ENCODE data around the gene CCL20. TPM values are rescaled to one million over a fixed set of nuclear protein-coding genes. Genes with fewer than 3 reads are reported as not detected.
"Not testable (repeated sequence)": the region's sequence is repeated elsewhere in the genome, so short reads cannot be mapped to it uniquely, and the experiment has no call there.

Gene CCL20
- total RNA-seq, 1 donor from 2014 or later = 3.2 TPM

DNA sequence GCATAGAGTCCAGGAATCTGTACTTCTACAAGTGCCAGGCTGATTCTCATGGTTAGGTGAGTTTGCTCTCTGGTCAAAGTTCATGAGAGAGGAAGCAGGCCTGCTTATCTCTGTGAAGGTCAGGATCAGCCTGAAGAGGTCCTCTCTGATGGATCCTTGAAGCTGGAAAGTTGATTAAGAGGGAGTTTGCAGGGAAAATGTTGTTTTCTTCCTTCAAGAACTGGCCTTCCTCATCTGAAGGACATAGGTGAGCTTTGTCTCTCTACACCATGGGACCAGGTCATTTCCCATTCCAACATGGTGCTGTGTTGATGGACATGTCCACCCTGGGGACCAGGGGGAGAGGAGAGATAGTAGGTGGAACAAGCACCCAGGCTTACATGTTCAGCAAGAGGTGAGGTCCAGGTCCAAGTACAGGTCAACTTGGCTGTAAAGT is 14.9 kb downstream of the CCL20 start:
- H3K4me3 Mint-ChIP-seq = no peak overlapping the region
- no peak for DNase-seq
- H3K9me3 Mint-ChIP-seq = no peaks in the 10 kb centered on the region
- intact Hi-C loops (cut with micrococcal nuclease) = no loop called here
- H3K27me3 Mint-ChIP-seq = no peaks in the 10 kb centered on the region
- H3K27ac Mint-ChIP-seq = no peak overlapping the region
- H3K4me1 Mint-ChIP-seq = peaks cover 4% of the 10 kb centered on the region
- no peaks in the 10 kb centered on the region for H3K36me3 Mint-ChIP-seq (ENCODE audit: low read depth)

GRCh38 chr2:227829337-227829736 is 15.7 kb downstream of the CCL20 start:
- intact Hi-C loops (cut with micrococcal nuclease) = no loop called here
- Mint-ChIP-seq H3K36me3 (ENCODE audit: low read depth) (no peaks in the 10 kb centered on the region), H3K4me1 (peaks cover 4% of the 10 kb centered on the region), H3K4me3 (no peak overlapping the region), H3K27me3 (no peaks in the 10 kb centered on the region), H3K27ac (no peak overlapping the region), H3K9me3 (no peaks in the 10 kb centered on the region)
- no peak for DNase-seq

- DNase-seq = no peak
- Mint-ChIP-seq H3K4me3 (no peak overlapping the region), H3K9me3 (no peaks in the 10 kb centered on the region), H3K4me1 (no peaks in the 10 kb centered on the region), H3K27me3 (no peaks in the 10 kb centered on the region), H3K36me3 (ENCODE audit: low read depth) (no peaks in the 10 kb centered on the region), H3K27ac (no peak overlapping the region)
- intact Hi-C loops (cut with micrococcal nuclease) = no loop called here
Measured at GRCh38 chr2:227834423-227834822, 20.8 kb downstream of the CCL20 start.

GRCh38 chr2:227834916-227835650 is 21.4 kb downstream of the CCL20 start:
- no peak for DNase-seq
- Mint-ChIP-seq H3K36me3 (ENCODE audit: low read depth) (no peaks in the 10 kb centered on the region), H3K4me3 (no peak overlapping the region), H3K27ac (no peak overlapping the region), H3K4me1 (no peaks in the 10 kb centered on the region), H3K27me3 (no peaks in the 10 kb centered on the region), H3K9me3 (no peaks in the 10 kb centered on the region)
- intact Hi-C loops (cut with micrococcal nuclease) = no loop called here

GRCh38 chr2:227839339-227840129 is 25.9 kb downstream of the CCL20 start:
- DNase-seq; H3K27ac Mint-ChIP-seq; H3K36me3 Mint-ChIP-seq (ENCODE audit: low read depth); intact Hi-C loops (cut with micrococcal nuclease); H3K4me1 Mint-ChIP-seq; H3K9me3 Mint-ChIP-seq; H3K27me3 Mint-ChIP-seq; H3K4me3 Mint-ChIP-seq: not testable (repeated sequence)

- Mint-ChIP-seq H3K27me3 (peaks cover 3% of the 10 kb centered on the region), H3K9me3 (no peaks in the 10 kb centered on the region), H3K4me3 (no peak overlapping the region), H3K27ac (no peak overlapping the region), H3K36me3 (ENCODE audit: low read depth) (no peaks in the 10 kb centered on the region), H3K4me1 (no peaks in the 10 kb centered on the region)
- DNase-seq = no peak
- intact Hi-C loops (cut with micrococcal nuclease) = no loop called here
Measured at GRCh38 chr2:227846831-227847230, 33.2 kb downstream of the CCL20 start.

DNA sequence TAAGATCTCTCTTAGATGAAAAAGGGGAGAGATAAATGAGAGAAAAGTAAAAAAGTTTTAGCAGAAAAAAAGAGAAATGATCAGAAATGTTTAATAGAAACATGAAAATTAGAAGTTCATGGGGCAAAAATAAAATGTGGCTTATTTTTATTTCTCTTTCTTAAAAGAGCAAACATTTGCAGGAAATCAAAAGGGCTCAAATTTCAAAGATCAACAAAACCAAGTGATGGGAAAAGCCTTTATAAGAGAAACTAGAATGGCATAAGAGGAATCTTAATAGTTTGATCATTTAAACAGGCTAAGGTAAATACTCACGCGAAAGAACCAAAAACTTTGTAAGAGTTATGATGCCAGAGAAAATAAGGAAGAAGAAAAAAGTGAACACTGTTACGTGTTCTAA is 34.5 kb downstream of the CCL20 start:
- no peak for DNase-seq
- intact Hi-C loops (cut with micrococcal nuclease) = no loop called here
- Mint-ChIP-seq H3K9me3 (no peaks in the 10 kb centered on the region), H3K27me3 (no peaks in the 10 kb centered on the region), H3K36me3 (ENCODE audit: low read depth) (no peaks in the 10 kb centered on the region), H3K4me1 (no peaks in the 10 kb centered on the region), H3K27ac (no peak overlapping the region), H3K4me3 (no peak overlapping the region)

GRCh38 chr2:227848586-227848985 is 34.9 kb downstream of the CCL20 start:
- Mint-ChIP-seq H3K4me3 (no peak overlapping the region), H3K36me3 (ENCODE audit: low read depth) (no peaks in the 10 kb centered on the region), H3K9me3 (no peaks in the 10 kb centered on the region), H3K4me1 (no peaks in the 10 kb centered on the region), H3K27ac (no peak overlapping the region), H3K27me3 (no peaks in the 10 kb centered on the region)
- no peak for DNase-seq
- intact Hi-C loops (cut with micrococcal nuclease) = no loop called here

GRCh38 chr2:227849906-227850305 is 36.3 kb downstream of the CCL20 start:
- H3K27ac Mint-ChIP-seq = no peak overlapping the region
- no peaks in the 10 kb centered on the region for H3K9me3 Mint-ChIP-seq
- H3K36me3 Mint-ChIP-seq (ENCODE audit: low read depth) = no peaks in the 10 kb centered on the region
- H3K27me3 Mint-ChIP-seq = no peaks in the 10 kb centered on the region
- no peaks in the 10 kb centered on the region for H3K4me1 Mint-ChIP-seq
- no peak for DNase-seq
- no peak overlapping the region for H3K4me3 Mint-ChIP-seq
- intact Hi-C loops (cut with micrococcal nuclease) = no loop called here

DNA sequence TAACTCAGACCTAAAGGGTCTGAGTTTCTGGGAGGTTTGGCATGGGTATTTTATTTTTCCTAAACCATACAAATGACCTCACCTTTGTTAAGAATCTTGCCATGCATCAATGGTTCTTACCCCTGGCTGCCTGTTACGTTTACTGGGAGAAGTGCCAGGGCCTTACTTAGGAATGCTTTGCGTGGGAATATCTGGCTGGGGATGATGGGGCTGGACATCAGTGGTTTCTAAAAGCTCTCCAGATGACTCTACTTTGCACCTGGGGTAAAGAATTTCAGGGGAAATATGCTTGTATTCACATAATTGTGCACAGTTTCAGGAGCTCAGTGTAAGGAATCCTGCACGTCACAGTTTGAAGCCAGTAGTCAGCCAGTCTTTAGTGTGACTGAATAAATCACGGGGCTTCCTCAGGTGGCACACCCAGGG is 39.6 kb downstream of the CCL20 start:
- no peaks in the 10 kb centered on the region for H3K36me3 Mint-ChIP-seq (ENCODE audit: low read depth)
- H3K27ac Mint-ChIP-seq = no peak overlapping the region
- intact Hi-C loops (cut with micrococcal nuclease) = no loop called here
- no peak overlapping the region for H3K4me3 Mint-ChIP-seq
- H3K9me3 Mint-ChIP-seq = no peaks in the 10 kb centered on the region
- no peaks in the 10 kb centered on the region for H3K4me1 Mint-ChIP-seq
- H3K27me3 Mint-ChIP-seq = no peaks in the 10 kb centered on the region
- DNase-seq = no peak

DNA sequence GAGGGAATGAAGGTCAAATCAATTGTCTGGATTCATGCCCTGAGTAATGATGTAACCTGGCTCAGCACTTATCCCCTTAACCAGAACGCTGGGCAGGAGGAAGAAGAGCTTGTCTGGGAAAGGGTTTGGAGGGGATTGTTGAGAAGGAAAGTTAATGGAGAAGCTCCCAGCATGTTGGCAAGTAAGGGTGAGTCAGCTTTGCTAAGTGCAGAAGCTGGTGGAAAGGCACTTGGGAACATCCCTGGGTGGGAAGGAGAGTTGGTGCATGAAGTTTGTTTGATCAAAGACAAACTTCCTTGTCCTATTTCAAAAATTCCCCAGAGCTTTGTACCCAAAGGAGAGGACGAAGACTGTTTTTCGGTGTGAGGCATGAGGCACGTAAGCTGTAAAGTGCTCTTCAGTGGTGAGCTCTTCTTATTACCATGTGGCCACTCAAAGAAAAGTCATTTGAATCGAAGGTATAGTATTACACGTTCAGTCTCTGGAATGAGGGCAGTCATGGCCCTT is 40.2 kb downstream of the CCL20 start:
- Mint-ChIP-seq H3K36me3 (ENCODE audit: low read depth) (no peaks in the 10 kb centered on the region), H3K27me3 (no peaks in the 10 kb centered on the region), H3K4me3 (no peak overlapping the region), H3K9me3 (no peaks in the 10 kb centered on the region), H3K4me1 (no peaks in the 10 kb centered on the region), H3K27ac (no peak overlapping the region)
- intact Hi-C loops (cut with micrococcal nuclease) = no loop called here
- DNase-seq = no peak

DNA sequence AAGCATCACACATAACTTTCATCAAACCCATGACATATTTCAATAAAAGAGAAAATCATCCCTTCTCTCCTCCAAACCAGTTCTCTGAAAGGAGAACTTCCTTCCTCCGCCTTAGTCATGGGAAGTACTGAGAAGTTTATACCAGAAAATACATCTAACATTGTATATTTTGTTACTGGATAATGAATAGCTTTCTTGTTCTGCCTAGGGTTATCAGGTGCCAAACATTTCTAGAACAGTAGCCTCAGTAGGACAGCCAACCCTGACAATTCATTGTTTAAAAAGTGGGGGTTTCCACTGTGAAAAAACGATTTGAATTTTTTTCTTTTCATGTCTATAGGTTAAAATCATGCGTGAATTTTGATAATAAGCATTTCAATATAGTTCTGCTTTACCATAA is 41.8 kb downstream of the CCL20 start:
- no peaks in the 10 kb centered on the region for H3K4me1 Mint-ChIP-seq
- no peaks in the 10 kb centered on the region for H3K36me3 Mint-ChIP-seq (ENCODE audit: low read depth)
- H3K27me3 Mint-ChIP-seq = no peaks in the 10 kb centered on the region
- H3K9me3 Mint-ChIP-seq = no peaks in the 10 kb centered on the region
- intact Hi-C loops (cut with micrococcal nuclease) = no loop called here
- H3K4me3 Mint-ChIP-seq = no peak overlapping the region
- DNase-seq = no peak
- H3K27ac Mint-ChIP-seq = no peak overlapping the region

DNA sequence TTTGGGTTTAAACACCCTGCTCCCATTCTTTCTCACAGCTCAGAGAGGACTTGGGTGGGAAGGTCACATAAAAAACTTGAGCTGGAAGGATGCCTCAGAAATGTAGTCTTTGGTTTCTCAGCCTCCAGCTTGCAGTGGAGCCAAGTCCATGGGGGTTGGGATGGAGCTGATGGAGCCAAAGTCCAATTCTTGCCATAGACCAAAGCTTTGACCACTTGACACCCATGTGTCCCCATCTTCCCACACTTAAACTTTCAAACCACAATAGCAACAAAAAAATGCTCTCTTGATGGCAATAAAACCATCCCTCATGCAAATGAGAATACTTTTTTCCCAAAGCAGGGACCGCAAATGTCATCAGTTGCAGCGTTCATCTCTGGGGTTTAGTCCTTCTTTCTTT is 43.1 kb downstream of the CCL20 start:
- H3K4me3 Mint-ChIP-seq = no peak overlapping the region
- no peaks in the 10 kb centered on the region for H3K4me1 Mint-ChIP-seq
- H3K36me3 Mint-ChIP-seq (ENCODE audit: low read depth) = no peaks in the 10 kb centered on the region
- no peak for DNase-seq
- H3K27ac Mint-ChIP-seq = no peak overlapping the region
- intact Hi-C loops (cut with micrococcal nuclease) = no loop called here
- H3K9me3 Mint-ChIP-seq = no peaks in the 10 kb centered on the region
- H3K27me3 Mint-ChIP-seq = no peaks in the 10 kb centered on the region

GRCh38 chr2:227860221-227860641 is 46.6 kb downstream of the CCL20 start:
- Mint-ChIP-seq H3K27me3 (no peaks in the 10 kb centered on the region), H3K4me3 (no peak overlapping the region), H3K27ac (no peak overlapping the region), H3K9me3 (no peaks in the 10 kb centered on the region), H3K36me3 (ENCODE audit: low read depth) (no peaks in the 10 kb centered on the region), H3K4me1 (no peaks in the 10 kb centered on the region)
- intact Hi-C loops (cut with micrococcal nuclease) = loop anchor here (5.0 kb wide), 1 partner anchor 78 kb away; no protein-coding TSS in a partner anchor
- DNase-seq = no peak
